GM18907 (cell line): ENCODE results near the gene CHD5.

Experiments used
- ATAC-seq: cut with Tn5 transposase; IDR thresholded peaks from one replicate; pipeline ENCODE4 v1.9.1; 2021; ENCODE audit warnings: mild to moderate bottlenecking, moderate library complexity; ENCODE audit not compliant: unreplicated experiment

Gene CHD5

GRCh38 chr1:6117064-6117463 is 63.1 kb downstream of the CHD5 start:
- no peak for ATAC-seq

- no peak for ATAC-seq
Observed at GRCh38 chr1:6116137-6116536, 64.0 kb downstream of the CHD5 start.

DNA sequence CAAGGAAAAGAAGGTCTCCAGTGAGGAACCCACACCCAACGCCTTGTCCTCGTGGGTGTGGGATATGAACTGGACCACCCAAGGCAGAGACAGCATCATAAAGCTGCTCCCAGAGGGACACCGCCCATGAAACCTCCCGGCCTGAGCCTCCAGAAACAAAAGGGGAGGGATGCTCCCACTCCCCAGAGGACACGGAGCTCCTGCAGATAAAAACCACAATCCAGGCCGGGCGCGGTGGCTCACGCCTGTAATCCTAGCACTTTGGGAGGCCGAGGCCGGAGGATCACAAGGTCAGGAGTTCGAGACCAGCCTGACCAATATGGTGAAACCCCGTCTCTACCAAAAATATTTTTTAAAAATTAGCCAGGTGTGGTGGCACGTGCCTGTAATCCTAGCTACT is 66.4 kb downstream of the CHD5 start:
- ATAC-seq, result no peak

DNA sequence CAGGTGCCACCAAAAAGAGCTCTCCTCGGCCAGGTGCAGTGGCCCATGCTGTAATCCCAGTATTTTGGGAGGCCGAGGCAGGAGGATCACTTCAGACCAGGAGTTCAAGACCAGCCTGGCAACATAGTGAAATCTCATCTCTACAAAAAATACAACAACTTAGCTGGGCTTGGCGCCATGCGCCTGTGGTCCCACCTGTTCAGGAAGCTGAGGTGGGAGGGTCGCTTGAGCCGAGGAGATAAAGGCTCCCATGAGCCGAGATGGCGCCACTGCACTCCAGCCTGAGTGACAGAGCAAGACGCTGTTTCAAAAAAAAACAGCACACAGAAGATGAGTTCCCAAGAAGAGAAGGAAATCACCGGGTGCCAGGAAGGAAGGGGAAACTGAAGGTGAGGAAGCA is 67.0 kb downstream of the CHD5 start:
- ATAC-seq, result no peak

- no peak for ATAC-seq
Observed at GRCh38 chr1:6112690-6113005, 67.5 kb downstream of the CHD5 start.

- no peak for ATAC-seq
Observed at GRCh38 chr1:6111991-6112689, 68.0 kb downstream of the CHD5 start.

DNA sequence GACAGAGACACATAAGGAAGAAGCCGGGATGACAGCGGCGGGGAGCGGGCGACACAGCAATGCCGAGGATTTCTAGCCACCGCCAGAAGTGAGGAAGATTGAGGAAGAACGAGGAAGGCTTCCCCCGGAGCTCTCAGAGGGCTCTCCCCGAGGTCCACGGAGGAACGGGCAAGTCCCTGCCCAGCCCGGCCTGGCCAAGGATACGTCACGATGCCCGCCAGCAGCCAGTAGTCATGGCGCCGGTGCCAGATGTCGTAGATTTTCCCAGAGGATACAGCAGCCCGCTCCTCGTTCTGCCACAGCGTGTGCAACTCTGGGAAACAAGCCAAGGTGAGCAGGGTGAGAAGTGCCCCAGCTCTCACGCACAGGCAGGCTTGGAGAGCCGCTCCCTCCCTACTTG is 68.5 kb downstream of the CHD5 start:
- ATAC-seq, result no peak

GRCh38 chr1:6110326-6110725 is 69.8 kb downstream of the CHD5 start:
- ATAC-seq, result no peak

GRCh38 chr1:6109688-6110087 is 70.4 kb downstream of the CHD5 start:
- no peak for ATAC-seq

GRCh38 chr1:6108937-6109614 is 71.0 kb downstream of the CHD5 start:
- no peak for ATAC-seq

GRCh38 chr1:6108476-6108875 is 71.6 kb downstream of the CHD5 start:
- ATAC-seq, result no peak

DNA sequence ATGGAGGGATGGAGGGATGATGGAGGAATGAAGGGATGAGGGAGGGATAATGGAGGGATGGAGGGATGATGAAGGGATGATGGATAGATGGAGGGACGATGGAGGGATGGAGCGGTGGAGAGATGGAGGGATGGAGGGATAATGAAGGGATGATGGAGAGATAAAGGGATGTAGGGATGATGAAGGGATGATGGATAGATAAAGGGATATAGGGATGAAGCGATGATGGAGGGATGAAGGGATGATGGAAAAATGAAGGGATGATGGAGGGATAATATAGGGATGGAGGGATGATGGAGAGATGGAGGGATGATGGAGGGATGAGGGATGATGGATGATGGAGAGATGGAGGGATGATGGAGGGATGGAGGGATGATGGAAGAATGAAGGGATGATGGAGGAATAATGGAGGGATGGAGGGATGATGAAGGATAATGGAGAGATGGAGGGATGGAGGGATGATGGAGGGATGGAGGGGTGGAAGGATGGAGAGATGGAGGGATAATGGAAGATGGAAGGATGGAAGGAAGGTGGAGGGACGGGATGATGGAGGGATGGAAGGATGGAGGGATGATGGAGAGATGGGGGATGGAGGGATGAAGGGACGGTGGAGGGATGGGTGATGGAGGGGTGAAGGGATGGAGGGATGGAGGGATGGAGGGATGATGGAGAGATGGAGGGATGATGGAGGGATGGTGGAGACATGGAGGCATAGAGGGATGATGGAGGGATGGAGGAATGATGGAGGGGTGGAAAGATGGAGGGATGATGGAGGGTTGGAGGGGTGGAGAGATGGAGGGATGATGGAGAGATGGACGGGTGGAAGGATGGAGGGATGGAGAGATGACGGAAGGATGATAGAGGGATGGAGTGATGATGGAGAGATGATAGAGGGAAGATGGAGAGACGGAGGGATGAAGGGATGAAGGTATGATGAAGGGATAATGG is 72.4 kb downstream of the CHD5 start:
- no peak for ATAC-seq

DNA sequence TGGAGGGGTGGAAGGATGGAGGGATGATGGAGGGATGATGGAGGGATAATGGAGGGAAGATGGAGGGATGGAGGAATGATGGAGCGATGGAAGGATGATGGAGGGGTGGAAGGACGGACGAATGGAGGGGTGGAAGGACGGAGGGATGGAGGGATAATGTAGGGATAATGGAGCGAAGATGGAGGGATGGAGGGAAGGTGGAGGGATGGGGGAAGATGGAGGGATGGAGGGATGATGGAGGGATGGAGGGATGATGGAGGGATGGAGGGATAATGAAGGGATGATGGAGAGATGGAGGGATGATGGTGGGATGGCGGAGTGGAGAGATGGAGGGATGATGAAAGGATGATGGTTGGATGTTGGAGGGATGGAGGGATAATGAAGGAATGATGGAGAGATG is 73.1 kb downstream of the CHD5 start:
- no peak for ATAC-seq

- no peak for ATAC-seq
Observed at GRCh38 chr1:6106321-6106731, 73.8 kb downstream of the CHD5 start.

DNA sequence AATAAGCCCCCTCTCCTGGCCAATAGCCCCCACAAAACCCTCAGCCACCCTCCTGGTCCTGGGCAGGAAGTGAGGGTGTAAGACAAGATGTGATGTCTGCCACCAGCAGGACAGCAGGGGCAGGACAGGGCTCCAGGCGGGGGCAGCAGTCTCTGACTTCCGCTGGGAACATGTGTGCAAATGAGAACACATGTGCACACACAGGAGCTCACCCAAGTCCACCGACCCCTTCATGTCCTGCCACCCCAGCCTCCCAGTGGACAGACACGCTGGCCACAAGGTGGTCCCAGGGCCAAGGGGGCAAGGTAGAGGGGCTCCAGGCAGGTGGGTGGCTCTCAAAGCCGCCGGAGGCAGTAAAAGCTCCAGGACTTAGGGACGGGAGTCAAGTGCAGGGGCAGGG is 74.4 kb downstream of the CHD5 start:
- ATAC-seq, result no peak

- no peak for ATAC-seq
Observed at GRCh38 chr1:6105218-6105679, 74.9 kb downstream of the CHD5 start.

DNA sequence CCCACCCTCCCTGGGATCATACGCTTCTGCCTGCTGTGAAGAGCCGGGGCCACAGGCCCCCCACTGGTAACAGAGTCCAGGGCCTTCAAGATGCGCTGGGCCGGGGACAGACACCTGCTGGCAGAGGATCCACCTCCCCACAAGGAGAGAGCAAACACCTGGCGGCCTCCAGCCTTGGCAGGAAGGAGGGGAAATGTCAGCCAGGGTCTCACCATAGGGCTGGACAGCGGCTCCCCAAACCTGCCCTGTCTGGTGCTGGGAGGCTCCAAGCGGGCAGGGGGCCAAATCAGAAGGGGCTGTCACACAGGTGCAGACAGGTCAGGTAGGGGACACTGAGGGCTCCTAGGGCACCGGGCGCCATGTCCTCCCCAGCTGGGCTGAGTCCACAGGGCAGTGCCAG is 75.5 kb downstream of the CHD5 start:
- no peak for ATAC-seq

DNA sequence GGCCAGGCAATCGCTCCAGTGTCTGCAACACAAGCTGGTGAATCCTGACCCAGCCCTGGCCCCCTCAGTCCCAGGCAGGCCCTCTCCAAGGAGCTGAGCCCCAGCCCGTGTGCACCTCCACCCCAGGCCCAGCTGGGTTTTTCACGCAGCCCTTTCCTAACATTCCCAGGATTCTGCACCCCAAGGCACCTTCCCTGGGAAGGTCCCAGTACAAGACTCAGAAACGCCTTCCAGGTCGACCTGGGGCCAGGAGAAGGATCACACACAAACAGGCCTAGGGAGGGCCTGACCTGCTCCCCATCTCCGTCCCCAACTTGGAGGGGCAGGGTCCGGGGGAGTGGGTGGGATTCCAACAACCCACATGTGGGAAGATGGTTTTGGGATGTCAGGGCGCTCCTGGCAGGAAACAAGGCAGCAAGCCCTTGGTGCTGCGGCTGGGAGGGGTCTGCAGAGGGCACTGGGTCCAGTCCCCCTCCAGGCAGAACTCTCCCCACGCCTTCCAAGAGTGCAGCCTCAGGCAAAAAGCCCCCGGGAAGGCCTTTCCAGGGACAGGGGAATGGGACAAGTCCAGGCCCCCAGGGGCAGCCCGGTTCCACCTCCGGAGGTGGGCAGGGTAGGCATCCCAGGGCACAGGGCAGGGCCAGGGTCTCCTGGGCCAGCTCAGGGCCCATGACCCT is 76.1 kb downstream of the CHD5 start:
- ATAC-seq, result no peak

DNA sequence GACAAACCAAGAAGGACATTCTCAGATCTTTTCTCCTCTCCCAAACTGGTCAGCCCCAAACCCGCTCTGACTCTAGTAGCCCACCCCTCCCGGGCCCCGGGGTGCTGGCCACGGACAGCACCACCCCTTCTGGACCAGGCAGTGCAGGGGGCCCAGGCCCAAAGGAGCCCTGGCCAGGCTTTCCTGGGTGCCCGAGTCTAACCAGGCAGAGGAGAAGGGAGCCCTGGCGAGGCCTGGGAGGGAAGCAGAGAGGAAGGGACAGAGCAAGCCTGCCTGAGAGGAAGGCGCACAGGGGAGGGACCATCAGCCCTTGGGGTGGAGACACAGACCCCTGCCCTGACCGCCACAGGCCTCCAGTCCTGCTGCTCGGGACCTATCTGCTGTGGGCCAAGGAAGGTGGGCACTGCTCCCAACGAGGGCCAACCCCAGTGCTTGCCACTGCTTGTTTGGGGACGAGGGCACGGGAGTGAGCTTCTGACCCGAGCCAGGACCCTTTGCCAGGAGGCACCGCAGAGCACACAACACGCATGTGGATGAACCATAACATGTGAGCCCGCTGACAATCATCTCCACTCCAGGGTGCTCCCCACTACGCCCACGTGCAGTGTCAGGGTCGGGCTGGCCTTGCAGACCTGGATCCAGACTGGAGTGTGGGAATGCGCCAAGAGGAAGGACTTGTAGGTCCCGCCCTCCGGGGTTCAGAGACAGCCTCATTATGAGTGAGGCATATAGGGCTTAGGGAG is 76.8 kb downstream of the CHD5 start:
- ATAC-seq, result no peak

DNA sequence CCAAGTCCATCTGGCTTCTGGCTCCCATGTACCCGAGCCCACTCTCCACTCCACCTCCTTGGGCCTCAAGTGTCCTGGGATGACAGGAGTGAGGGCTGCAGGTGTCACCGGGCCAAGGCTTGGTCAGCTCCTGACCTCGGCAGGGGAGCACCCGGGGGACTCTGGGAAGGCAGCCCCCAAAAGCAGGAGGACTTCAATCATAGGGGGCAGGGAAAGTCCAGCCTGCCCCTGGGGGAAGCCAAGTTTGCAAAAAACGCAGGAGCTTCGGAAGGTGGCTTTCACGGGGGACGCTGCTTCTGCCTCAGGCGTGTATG is 77.6 kb downstream of the CHD5 start:
- no peak for ATAC-seq
